ENCODE results near the gene IPCEF1.

Gene IPCEF1

GRCh38 chr6:154370545-154370944 is 13.9 kb upstream of the IPCEF1 start:
- DNase-seq: peak; percentile 52

GRCh38 chr6:154367839-154368695 is 11.5 kb upstream of the IPCEF1 start:
- DNase-seq: peak; percentile 55

GRCh38 chr6:154367336-154367735 is 10.7 kb upstream of the IPCEF1 start:
- peak; percentile 46 for DNase-seq

- no peak for DNase-seq
These were observed 7.2 kb upstream of the IPCEF1 start for GRCh38 chr6:154363821-154364220.

GRCh38 chr6:154361476-154361875 is 4.9 kb upstream of the IPCEF1 start:
- DNase-seq: no peak

- no peak for DNase-seq
These were observed 3.9 kb upstream of the IPCEF1 start for GRCh38 chr6:154360476-154360875.

- no peak for DNase-seq
These were observed 3.1 kb upstream of the IPCEF1 start for GRCh38 chr6:154359679-154360078.

GRCh38 chr6:154359161-154359574 is 2.6 kb upstream of the IPCEF1 start:
- peak; percentile 72 for DNase-seq

- DNase-seq: peak; percentile 13
These were observed 1.5 kb upstream of the IPCEF1 start for GRCh38 chr6:154358019-154358545.

GRCh38 chr6:154356113-154356512 is 490 bp downstream of the IPCEF1 start:
- DNase-seq: peak; percentile 27

- DNase-seq: no peak
These were observed 2.3 kb downstream of the IPCEF1 start for GRCh38 chr6:154354265-154354777.

GRCh38 chr6:154353626-154354025 is 3.0 kb downstream of the IPCEF1 start:
- peak; percentile 27 for DNase-seq

GRCh38 chr6:154352898-154353585 is 3.6 kb downstream of the IPCEF1 start:
- DNase-seq: peak; percentile 52

GRCh38 chr6:154350293-154350692 is 6.3 kb downstream of the IPCEF1 start:
- DNase-seq: no peak

- no peak for DNase-seq
These were observed 8.6 kb downstream of the IPCEF1 start for GRCh38 chr6:154347981-154348380.

- no peak for DNase-seq
These were observed 10.8 kb downstream of the IPCEF1 start for GRCh38 chr6:154345811-154346210.

GRCh38 chr6:154343473-154344308 is 12.9 kb downstream of the IPCEF1 start:
- no peak for DNase-seq

GRCh38 chr6:154341871-154342270 is 14.7 kb downstream of the IPCEF1 start:
- no peak for DNase-seq

GRCh38 chr6:154341336-154341735 is 15.3 kb downstream of the IPCEF1 start:
- DNase-seq: no peak

- DNase-seq: peak; percentile 55
These were observed 19.1 kb downstream of the IPCEF1 start for GRCh38 chr6:154337406-154338005.

GRCh38 chr6:154334147-154334546 is 22.5 kb downstream of the IPCEF1 start:
- peak; percentile 75 for DNase-seq

GRCh38 chr6:154331750-154332149 is 24.9 kb downstream of the IPCEF1 start:
- DNase-seq: no peak
